Neutrophil (primary cell): ENCODE data around the gene RPS24.

ENCODE experiments used
- H3K27ac ChIP-seq: fragments of 200-600 bp; sonication (generic); 2 replicates; pipeline ENCODE4 v1.5.1; 2016; ENCODE audit warnings: mild to moderate bottlenecking, moderate library complexity
- H3K27me3 ChIP-seq: fragments of 200-600 bp; sonication (generic); 2 replicates; pipeline ENCODE4 v1.6.0; 2016; ENCODE audit warnings: mild to moderate bottlenecking
- H3K36me3 ChIP-seq: fragments of 200-600 bp; sonication (generic); 2 replicates; pipeline ENCODE4 v1.5.1; 2017
- H3K4me1 ChIP-seq, 2 experiments: fragments of 200-600 bp in 1 of 2; sonication (generic) in 1 of 2; 1 replicate in 1 of 2; 2 replicates in 1 of 2; pipeline versions ENCODE4 v1.5.1 to v1.6.1; 2013 to 2016; ENCODE audit warnings: low read depth in 1 of 2, low read length in 1 of 2, mild to moderate bottlenecking in 1 of 2, moderate library complexity in 1 of 2; ENCODE audit not compliant: control insufficient read depth in 1 of 2, insufficient read depth in 1 of 2
- H3K4me3 ChIP-seq, 2 experiments: fragments of 200-600 bp in 1 of 2; sonication (generic) in 1 of 2; 1 replicate in 1 of 2; 2 replicates in 1 of 2; pipeline ENCODE4 v1.5.1; 2013 to 2016; ENCODE audit warnings: low read depth in 1 of 2, low read length in 1 of 2, mild to moderate bottlenecking in 1 of 2, moderate library complexity in 1 of 2
- H3K9me3 ChIP-seq: fragments of 200-600 bp; sonication (generic); 2 replicates; pipeline ENCODE4 v1.5.1; 2016
- TF ChIP-seq, protein P1 (sequence below): fragments of 200-600 bp; sonication (generic); IDR thresholded peaks from 2 replicates; pipeline ENCODE4 v1.5.1; 2016; ENCODE audit warnings: antibody characterized with exemption

The RPS24 gene

DNA sequence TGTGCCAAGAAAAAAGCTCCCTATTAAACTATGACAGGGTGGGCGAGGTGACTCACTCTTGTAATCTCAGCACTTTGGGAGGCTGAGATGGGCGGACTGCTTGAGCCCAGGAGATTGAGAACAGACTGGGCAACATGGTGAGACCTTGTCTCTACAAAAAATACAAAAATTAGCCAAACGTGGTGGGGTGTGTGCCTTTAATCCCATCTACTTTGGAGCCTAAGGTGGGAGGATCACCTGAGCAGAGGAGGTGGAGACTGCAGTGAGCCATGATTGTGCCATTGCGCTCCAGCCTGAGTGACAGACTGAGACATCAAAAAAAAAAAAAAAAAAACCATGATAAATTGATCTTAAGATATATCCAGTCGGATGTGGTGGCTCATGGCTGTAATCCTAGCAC, 15.8 kb upstream of the RPS24 start:
- H3K9me3 ChIP-seq: no peaks in the 10 kb centered on the region
- no peaks in the 10 kb centered on the region for H3K27me3 ChIP-seq
- no peak overlapping the region for H3K4me3 ChIP-seq
- H3K4me1 ChIP-seq: no peaks in the 10 kb centered on the region
- H3K27ac ChIP-seq: no peak overlapping the region
- H3K36me3 ChIP-seq: peaks cover 96% of the 10 kb centered on the region
- TF ChIP-seq, protein P1, sequence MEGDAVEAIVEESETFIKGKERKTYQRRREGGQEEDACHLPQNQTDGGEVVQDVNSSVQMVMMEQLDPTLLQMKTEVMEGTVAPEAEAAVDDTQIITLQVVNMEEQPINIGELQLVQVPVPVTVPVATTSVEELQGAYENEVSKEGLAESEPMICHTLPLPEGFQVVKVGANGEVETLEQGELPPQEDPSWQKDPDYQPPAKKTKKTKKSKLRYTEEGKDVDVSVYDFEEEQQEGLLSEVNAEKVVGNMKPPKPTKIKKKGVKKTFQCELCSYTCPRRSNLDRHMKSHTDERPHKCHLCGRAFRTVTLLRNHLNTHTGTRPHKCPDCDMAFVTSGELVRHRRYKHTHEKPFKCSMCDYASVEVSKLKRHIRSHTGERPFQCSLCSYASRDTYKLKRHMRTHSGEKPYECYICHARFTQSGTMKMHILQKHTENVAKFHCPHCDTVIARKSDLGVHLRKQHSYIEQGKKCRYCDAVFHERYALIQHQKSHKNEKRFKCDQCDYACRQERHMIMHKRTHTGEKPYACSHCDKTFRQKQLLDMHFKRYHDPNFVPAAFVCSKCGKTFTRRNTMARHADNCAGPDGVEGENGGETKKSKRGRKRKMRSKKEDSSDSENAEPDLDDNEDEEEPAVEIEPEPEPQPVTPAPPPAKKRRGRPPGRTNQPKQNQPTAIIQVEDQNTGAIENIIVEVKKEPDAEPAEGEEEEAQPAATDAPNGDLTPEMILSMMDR: no peak

DNA sequence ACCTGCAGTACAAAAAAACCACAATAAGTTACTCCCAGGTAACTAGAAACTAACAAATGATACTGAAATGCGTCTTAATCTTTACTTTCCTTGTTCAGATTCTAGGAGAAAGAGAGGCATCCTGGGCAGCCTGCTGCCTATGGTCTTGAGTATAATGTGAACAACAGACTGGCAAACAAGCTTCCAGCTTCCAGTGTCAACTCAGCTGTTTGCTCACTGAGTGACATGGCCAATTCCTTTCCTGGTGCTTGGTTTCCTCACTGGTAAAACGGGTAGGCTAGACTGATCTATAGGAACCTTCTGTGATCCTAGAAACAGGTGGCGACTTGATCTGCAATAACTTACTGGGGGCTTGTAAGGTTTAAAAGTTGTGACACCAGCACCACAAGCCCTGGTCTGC, 14.4 kb upstream of the RPS24 start:
- no peak overlapping the region for H3K4me3 ChIP-seq
- TF ChIP-seq, protein P1: no peak
- no peaks in the 10 kb centered on the region for H3K9me3 ChIP-seq
- H3K36me3 ChIP-seq: peaks cover 96% of the 10 kb centered on the region
- H3K4me1 ChIP-seq: no peaks in the 10 kb centered on the region
- H3K27ac ChIP-seq: no peak overlapping the region
- no peaks in the 10 kb centered on the region for H3K27me3 ChIP-seq

DNA sequence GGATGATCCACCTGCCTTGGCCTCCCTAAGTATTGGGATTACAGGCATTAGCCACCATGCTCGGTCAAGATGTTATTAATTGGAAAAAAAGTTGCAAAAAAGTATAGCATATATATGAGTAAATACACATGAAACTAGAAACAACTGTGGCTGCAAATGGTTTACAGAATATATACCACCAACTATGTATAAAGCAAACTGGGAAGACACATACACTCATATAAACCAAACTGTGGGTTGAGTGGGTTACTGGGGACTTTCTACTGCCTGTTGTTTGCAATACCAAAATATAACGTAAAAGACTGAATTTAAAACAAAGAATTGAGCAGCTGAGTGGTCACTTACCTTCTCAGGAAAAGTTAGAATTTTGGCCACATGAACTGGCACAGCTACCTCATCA, 12.5 kb upstream of the RPS24 start:
- no peaks in the 10 kb centered on the region for H3K4me1 ChIP-seq

DNA sequence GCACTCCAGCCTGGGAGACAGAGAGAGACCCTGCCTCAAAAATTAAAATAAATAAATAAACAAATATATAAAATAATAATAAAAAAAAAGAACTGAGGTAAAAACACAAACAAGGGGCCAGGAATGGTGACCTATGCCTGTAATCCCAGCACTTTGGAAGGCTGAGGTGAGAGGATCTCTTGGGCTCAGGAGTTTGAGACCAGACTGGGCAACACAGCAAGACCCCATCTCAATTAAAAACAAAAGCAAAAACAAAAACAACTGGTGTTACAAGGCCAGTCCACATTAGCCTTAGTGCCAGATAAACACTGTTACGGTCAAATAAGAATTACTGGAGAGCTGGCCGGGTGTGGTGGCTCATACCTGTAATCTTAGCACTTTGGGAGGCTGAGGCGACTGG, 9.9 kb upstream of the RPS24 start:
- TF ChIP-seq, protein P1: no peak
- Histone ChIP-seq H3K9me3 (no peaks in the 10 kb centered on the region), H3K4me1 (peaks cover 7% of the 10 kb centered on the region in 2 experiments), H3K27me3 (no peaks in the 10 kb centered on the region), H3K36me3 (peaks cover 70% of the 10 kb centered on the region), H3K27ac (no peak overlapping the region), H3K4me3 (no peak overlapping the region)

More for the DNA sequence above, 12.5 kb upstream of the RPS24 start:
- Histone ChIP-seq H3K27ac (no peak overlapping the region), H3K36me3 (peaks cover 96% of the 10 kb centered on the region), H3K27me3 (no peaks in the 10 kb centered on the region), H3K9me3 (no peaks in the 10 kb centered on the region), H3K4me3 (no peak overlapping the region)
- TF ChIP-seq, protein P1: no peak

DNA sequence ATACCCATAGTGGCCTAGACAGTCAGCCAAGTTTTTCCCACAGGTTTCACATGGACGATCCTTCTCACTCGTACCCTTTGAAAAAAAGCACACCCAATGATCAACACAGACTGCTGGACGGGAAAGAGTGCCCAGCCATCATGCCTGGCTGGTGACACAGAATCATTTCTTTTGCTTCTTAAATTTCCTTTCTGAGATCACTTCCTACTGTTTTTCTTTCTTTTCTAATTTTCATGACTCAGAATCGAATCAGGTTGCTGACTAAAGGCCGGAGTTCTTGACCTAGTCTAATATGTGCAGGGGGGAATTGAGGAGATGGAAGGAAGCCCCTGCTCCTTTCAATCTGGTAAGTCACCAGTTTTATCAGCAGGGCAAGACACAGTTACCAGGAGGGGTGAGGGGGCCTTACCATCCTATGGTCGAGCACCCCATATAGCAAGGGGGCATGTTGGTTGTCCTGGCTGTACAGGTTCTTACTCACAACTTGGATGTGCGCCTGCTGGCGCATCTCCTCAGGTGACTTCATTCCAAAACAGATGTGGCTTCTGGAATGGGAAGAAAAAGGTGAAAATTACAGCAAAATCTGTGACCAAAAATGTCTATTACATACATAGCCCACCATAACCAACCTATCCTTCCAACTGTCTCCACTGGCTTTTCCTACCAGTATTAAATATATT, 7.8 kb upstream of the RPS24 start:
- H3K36me3 ChIP-seq: peaks cover 51% of the 10 kb centered on the region
- H3K4me1 ChIP-seq: peaks cover 18 to 19% of the 10 kb centered on the region in 2 experiments
- no peak overlapping the region for H3K27ac ChIP-seq
- no peaks in the 10 kb centered on the region for H3K9me3 ChIP-seq
- no peak overlapping the region for H3K4me3 ChIP-seq
- no peaks in the 10 kb centered on the region for H3K27me3 ChIP-seq
- TF ChIP-seq, protein P1: no peak
